Cardiac fibroblast (primary cell): ENCODE data around the gene WDR45B.

ENCODE experiments used
- DNase-seq, 2 donors: peaks; one replicate each; pipeline versions ENCODE4 v3.0.0 to v3.0.0-alpha.2; 2010; ENCODE audit warnings: low read depth in 2 of 2
- H3K4me3 ChIP-seq, 2 donors: replicated peaks in 1 of 2; 1 replicate in 1 of 2; 2 replicates in 1 of 2; pipeline ENCODE4 v1.5.1; 2011; ENCODE audit warnings: low read depth in 2 of 2, low read length in 2 of 2, mild to moderate bottlenecking in 2 of 2, moderate library complexity in 1 of 2
- CTCF ChIP-seq: IDR thresholded peaks from one replicate; pipeline ENCODE4 v1.5.1; 2011; ENCODE audit warnings: low read depth, mild to moderate bottlenecking, low read length, inconsistent platforms

WDR45B gene

GRCh38 chr17:82640036-82640435 lies 8.2 kb downstream of the WDR45B start:
- DNase-seq, result no peak
- no peak overlapping the region for H3K4me3 ChIP-seq
- TF ChIP-seq CTCF, result no peak

GRCh38 chr17:82639628-82640027 lies 8.6 kb downstream of the WDR45B start:
- DNase-seq, result no peak
- no peak overlapping the region for H3K4me3 ChIP-seq
- TF ChIP-seq CTCF, result no peak

- TF ChIP-seq CTCF, result no peak
- H3K4me3 ChIP-seq, result no peak overlapping the region
These were observed 10.0 kb downstream of the WDR45B start for GRCh38 chr17:82638183-82638773.

GRCh38 chr17:82636626-82637598 lies 11.3 kb downstream of the WDR45B start:
- no peak for TF ChIP-seq CTCF
- no peak overlapping the region for H3K4me3 ChIP-seq
- DNase-seq, result no peak

More at GRCh38 chr17:82638183-82638773, 10.0 kb downstream of the WDR45B start:
- DNase-seq, result no peak

DNA sequence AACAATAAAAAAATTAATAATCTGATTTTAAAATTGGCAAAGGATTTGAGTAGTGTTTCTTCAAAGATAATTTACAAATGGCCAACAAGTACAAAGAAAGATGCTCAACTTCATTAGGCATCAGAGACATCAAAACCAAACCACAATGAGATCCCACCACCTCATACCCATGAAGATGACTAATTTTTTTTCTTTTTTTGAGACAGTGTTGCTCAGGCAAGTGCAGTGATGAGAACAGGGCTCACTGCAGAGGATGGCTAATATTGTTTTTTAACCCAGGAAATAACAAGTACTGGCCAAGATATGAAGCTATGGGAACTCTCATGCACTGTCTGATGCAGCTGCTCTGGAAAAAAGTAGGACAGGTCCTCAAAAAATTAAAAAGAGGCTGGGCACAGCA lies 14.9 kb downstream of the WDR45B start:
- no peak for DNase-seq
- TF ChIP-seq CTCF, result no peak
- no peak overlapping the region for H3K4me3 ChIP-seq

- DNase-seq, result peak in 1 of 2 donors; percentile 4
- no peak overlapping the region for H3K4me3 ChIP-seq
- TF ChIP-seq CTCF, result no peak
These were observed 15.8 kb downstream of the WDR45B start for GRCh38 chr17:82632451-82632850.
